ENCODE data around the gene SRGAP2. TPM values are rescaled to one million over a fixed set of nuclear protein-coding genes. Genes with fewer than 3 reads are reported as not detected.
A peak's percentile ranks its signal among the peaks of the same experiment; 100 is the strongest.
"Not testable (repeated sequence)": the region's sequence is repeated elsewhere in the genome, so short reads cannot be mapped to it uniquely, and the experiment has no call there.

Gene SRGAP2
- total RNA-seq, result 149 TPM

DNA sequence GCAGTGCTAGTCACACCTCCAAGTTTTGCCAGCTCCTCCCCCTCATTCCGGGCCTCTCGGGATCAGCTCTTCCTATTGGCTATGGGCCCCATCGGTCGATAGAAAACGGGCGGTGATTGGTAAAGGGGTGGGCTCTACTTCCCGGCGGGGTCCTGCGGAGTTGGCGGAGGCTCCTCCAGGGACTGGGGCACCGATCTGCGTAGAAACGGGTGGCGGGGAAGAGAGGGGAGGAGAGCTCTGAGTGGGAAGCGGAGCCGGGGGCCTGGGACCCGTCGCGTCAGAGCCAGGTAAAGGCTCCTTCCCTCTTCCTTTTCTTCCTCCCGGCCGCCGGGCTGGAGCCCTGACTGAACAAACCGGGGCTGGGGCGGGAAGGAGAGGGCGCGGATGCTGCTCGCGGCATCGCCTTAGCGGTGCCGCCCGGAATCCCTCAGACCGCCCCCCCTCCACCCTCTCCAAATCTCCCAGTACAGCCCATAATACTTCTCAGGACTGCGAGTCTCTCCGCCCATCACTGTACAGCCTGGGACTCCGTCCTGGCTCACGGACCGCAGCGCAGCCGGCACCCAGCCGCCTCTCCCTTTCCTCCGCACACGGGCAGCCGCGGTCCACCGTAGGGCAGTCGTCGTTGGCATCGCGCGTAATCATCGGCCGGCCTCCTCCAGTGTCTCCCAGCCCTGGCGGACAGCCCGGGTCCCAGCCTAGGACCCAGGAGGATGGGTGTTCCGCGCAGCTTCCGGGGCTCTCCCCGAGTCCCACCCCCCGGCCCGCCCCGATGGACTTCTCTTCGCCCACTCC, at the start of gene SRGAP2:
TSS of gene SRGAP2 (plus strand) at position 178 of the 795 bp plus-strand sequence. CDS start 2,430 bp downstream, outside the sequence.
- intact Hi-C loops (cut with DNase I), result not testable (repeated sequence)
- peak; percentile 83 for DNase-seq (ENCODE audit: low spot score)
- peak; percentile 94 for ATAC-seq

DNA sequence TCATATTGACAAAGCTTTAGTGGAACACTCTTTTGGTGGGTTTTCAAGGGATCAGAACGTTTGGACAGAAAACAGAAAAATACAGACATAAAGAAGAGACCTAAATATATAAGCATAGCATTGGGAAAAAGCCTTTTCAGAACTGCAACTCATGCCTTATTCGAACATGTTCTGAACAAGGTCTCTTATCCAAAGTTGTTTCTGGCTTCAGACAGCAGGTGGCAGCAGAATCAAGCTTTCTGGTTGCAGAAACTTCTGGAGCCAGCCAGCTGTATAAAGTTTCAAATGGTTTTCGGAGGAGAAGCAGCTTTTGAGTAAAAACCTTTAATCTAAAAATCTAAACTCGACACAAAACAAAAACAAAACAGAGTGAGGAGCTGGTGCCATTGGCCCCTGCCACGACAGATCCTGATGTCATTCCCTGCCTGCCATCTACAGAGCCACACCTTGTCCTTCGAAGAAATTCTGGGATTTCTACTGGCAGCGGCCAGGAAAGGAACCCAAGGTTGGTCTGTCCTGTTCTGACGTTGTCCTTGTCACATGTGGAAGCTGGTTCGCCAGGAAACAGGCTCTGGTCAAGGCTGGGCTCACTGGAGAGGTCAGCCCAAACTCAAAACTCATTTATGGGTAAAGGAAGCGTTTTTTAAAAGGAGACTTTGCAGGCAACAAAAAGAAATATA, 35.9 kb upstream of the SRGAP2 start:
- ATAC-seq, result peak; percentile 91
- intact Hi-C loops (cut with DNase I), result not testable (repeated sequence)

DNA sequence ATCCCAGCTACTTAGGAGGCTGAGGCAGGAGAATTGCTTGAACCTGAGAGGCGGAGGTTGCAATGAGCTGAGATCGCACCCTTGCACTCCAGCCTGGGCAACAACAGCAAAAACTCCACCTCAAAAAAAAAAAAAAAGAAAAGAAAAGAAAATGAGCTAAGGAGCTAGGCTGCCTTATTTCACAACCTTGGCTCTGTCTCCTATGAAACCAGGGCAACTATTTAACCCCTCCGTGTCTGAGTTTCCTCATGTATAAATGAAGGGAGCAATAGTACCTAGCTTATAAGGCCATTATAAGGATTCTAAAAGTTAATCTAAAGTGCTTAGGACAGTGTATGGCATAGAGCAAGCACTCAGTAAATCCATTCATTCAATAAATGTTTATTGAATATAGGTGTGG, 33.5 kb upstream of the SRGAP2 start:
- ATAC-seq, result peak; percentile 48
- intact Hi-C loops (cut with DNase I); DNase-seq (ENCODE audit: low spot score): not testable (repeated sequence)

More for the DNA sequence above, 35.9 kb upstream of the SRGAP2 start:
- DNase-seq (ENCODE audit: low spot score), result not testable (repeated sequence)

DNA sequence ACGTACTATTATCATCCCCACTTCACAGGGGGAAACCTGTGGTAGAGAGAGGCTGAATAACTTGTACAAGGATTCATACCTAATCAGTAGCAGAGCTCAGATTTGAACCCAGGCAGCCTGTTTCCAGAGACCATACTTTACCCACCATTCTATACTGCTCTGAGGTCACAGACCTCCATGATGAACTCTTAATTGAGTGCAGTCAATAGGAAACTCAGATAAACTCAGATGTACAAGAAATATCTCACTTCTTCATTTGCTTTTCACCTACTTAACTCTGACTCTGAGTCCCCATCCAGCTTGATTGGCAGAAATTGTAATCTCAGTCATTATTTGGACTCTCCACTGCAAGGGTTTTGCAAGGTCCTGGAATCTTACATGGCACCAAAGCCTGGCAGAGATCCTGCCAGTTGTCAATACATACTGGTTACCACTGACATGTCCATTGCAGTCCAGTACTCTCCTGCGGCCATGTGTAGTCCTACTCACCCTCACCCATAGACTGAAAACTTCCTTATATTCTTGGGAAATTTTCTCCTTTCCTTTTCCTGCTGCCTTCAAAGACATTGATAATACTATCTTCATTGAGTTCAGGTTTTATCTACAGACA, 30.1 kb upstream of the SRGAP2 start:
- ATAC-seq; intact Hi-C loops (cut with DNase I); DNase-seq (ENCODE audit: low spot score): not testable (repeated sequence)

DNA sequence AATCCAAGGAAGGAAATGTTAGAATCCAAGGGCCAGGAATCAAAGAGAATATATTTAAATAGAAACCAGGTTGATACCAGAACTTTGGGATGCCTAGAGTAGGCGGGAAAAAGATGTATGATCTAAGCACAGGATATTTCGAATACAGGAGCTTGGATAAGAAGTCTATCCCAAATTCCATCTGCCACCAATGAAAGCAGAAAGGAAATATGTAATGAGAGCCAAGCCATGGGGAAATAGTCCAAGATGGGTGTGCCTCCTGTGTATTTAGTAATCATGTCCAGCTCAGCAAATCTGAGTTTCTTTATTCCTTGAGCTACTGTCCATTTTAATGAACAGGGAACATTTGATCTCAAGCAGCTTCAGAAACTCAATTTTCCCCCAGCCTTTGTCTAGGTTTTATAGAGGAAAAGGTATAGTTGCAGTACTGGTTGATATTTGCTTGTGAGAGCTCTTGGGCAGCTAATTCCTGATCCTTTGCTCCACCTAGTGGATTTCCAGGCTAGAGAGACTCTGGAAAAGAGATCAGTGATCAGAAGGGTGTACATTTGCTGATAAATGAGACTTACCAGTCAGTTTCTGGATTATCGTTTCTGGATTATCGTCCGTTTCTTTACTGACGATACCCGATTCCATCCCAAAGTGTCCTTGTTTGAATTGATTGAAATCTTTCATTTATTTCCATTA, 29.0 kb upstream of the SRGAP2 start:
- intact Hi-C loops (cut with DNase I); DNase-seq (ENCODE audit: low spot score): not testable (repeated sequence)
- ATAC-seq, result peak; percentile 81

DNA sequence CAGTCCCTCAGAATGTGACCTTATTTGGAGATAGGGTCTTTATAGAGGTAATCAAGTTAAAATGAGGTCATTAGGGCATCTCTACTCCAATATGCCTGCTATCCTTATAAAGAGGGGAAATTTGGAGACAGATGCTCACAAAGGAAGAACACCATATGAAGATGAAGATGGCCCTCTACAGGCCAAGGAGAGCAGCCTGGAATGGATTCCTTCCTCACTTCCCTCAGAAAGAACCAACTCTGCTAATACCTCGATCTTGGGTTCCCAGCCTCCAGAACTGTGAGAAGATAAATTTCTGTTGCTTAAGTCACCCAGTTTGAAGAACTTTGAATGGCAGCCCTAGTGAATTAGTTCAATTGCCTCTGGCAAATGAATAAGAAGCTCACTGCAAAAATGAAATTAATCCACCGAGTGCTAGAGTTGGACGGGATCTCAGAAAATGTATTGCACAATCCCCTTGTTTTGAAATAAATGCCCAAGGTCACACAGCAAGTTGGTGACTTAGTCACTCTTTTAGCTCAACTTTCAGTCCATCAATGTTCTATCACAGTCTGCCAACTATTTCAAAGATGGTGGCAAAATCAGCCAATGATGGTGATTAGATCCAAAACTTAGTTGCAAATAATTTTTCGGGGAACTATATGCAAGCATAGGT, 27.8 kb upstream of the SRGAP2 start:
- ATAC-seq, result peak; percentile 81
- DNase-seq (ENCODE audit: low spot score); intact Hi-C loops (cut with DNase I): not testable (repeated sequence)

DNA sequence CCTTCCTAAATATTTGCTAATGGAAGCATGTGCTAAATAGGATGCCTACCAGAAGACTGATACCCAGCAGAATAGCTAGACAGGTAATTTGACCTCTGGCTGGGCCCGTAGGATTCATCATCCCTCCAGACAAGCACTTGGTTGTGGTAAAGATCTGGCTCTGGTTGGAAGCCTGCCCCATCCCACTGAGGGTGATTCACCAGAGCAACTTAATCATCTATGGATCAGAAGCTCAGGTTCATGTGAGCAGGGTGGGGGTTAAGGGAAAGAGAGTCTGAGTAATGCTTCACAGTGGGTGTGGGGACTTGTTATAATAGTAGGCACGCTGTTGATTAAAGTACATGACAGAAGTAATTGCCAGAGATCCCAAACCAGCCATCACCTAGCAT, 27.2 kb upstream of the SRGAP2 start:
- intact Hi-C loops (cut with DNase I); DNase-seq (ENCODE audit: low spot score): not testable (repeated sequence)
- peak; percentile 24 for ATAC-seq

DNA sequence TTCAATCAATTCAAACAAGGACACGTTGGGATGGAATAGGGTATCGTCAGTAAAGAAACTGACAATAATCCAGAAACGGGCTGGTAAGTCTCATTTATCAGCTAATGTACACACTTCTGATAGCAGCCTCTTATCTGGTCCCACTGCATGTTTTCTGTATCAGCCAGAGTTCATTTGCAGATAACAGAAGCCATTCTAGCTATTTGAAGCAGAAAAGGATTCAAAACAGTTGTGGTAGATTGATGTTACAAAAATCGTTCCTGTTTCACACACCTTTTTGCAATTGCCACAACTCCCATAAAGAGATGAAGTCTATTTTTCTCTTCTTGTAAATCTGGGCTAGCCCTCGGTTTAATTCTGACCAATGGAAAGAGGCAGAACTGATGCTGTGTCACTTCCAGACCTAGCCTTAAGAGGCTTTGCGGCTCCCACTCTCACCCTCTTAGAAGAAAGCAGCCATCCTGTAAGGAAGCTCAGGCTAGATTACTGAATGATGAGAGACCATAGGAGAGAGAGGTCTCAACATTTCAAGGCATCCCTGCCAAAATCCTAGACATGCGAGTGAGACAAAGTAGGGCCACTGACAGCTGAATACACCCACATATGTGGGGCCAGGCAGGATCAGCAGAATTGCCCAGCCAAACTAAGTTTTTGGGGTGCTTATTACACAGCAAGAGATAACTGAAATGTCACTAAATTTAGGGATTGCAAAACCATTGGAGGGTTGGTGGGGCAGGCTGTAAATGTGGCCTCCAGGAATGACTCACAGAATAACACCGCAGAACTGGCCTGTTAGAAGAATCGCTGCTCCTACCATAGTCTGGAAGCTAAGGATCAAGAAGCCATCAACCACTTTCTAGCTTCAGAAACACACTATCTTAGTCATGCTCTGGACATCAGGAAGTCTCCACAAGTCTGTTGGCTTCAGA, 25.0 kb upstream of the SRGAP2 start:
- ATAC-seq; intact Hi-C loops (cut with DNase I); DNase-seq (ENCODE audit: low spot score): not testable (repeated sequence)

DNA sequence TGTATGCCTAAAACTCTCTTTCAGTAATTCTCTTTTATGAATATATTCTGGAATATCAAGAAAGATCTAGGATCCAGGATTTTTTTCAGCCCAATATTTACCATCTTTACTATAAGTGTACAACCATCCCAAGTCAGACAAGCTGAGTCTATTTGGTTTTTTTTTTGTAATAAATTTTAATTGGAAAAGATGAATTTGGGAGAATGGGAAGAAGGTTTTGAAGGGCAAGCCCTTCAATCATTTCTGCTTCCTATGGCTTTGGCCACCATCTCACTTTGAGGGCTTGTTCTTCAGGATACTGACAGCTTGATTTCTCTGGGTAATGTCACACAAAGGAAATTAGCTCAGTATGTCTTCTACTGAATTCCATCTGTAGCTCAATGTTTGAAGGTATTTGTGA, 23.7 kb upstream of the SRGAP2 start:
- intact Hi-C loops (cut with DNase I); ATAC-seq; DNase-seq (ENCODE audit: low spot score): not testable (repeated sequence)

DNA sequence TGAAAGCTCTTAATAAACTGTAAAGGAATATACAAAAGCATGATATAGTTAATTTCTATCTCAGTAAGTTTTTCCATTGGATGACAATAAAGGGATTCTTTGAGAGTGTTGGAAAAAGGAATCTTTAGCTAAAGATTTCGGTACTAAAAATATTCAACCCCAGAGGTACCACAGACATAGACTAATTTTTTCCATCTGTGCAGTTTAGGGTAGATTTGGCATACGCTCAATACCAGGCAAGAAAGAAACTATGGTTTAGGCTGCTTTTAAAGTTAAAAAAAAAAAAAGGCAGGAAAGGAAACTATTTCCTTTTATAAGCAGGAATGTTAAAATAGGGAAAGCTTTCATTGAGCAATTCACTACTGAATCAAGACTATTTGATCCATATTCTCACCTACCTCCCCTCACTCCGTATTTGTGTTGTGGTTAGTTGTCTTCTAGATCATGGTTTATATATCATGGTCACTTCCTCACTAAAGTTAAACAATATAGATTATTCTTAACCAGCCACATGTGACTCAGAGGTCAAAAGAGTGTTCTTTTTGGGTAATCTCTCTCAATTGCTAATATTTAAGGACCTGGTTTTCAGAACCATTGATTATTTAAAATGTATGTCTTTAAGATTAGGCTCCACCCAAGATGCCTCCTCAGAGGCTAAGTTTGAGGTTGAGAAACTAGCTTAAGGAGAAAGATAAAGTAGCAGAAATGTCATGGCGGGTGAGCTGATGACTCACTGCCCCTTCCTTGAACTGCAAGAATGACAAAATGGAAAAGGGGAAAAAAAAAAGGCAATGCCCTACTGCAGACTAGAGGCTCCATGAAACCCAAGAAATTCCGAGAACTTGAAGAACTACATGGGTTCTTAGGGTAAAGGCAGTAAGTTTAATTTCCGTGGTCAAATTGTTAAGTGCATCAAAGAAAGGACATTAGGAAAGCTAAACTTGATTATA, 20.7 kb upstream of the SRGAP2 start:
- peak; percentile 58 for ATAC-seq
- intact Hi-C loops (cut with DNase I); DNase-seq (ENCODE audit: low spot score): not testable (repeated sequence)

DNA sequence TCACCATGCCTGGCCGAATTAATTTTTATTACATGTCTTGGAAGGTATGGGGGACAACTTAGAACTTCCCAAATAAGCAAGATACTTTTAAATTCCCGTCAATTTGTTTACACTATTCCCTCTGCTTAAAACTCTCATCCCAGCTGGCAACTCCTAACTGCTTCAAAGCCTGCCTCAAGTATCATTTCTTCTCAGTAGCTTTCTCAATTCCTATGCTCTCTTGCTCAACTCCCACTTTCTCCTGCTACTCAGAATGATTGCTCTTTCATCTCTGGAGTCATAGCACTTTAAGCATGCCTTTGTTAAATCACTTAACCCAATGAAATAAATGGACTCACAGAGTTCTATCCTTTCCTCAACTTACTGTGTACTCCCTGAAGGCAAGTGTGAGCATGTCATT, 19.6 kb upstream of the SRGAP2 start:
- DNase-seq (ENCODE audit: low spot score); intact Hi-C loops (cut with DNase I); ATAC-seq: not testable (repeated sequence)

DNA sequence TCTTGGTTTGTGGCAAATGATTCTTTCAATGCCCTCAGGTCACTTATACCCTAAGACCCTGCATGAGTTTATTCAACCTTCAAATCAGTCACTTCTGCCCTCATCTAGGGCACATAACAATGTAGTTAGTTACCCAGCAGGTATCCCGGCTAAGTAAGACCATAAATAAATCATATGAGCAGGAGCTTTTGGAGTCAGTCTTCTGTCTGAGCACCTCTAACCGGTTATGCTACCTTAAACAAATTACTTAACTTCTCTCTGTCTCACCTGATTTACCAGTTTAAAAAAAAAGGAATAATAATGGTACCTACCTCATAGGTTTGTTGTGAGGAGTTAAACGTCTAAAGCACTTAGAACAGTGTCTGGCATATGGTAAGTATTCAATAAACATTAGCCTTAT, 17.6 kb upstream of the SRGAP2 start:
- intact Hi-C loops (cut with DNase I); ATAC-seq; DNase-seq (ENCODE audit: low spot score): not testable (repeated sequence)

DNA sequence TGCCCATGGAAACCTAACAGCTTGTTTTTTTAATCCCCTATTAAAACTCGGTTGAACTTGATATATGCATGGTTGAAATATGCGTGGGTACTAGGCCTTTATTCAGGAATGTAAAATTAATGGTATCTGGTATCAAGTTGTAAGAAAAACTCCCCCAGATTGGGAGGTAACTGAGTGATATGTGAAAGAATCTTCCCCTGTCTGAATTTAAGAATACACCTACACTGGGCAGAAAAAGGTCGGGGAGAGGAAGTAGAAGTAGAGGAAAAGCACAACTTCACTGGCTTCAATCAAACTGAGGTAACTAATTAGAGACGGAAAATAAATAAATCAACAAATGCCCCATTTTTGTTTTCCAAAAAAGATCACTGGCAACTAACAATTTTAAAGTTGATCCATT, 16.5 kb upstream of the SRGAP2 start:
- DNase-seq (ENCODE audit: low spot score); ATAC-seq; intact Hi-C loops (cut with DNase I): not testable (repeated sequence)

DNA sequence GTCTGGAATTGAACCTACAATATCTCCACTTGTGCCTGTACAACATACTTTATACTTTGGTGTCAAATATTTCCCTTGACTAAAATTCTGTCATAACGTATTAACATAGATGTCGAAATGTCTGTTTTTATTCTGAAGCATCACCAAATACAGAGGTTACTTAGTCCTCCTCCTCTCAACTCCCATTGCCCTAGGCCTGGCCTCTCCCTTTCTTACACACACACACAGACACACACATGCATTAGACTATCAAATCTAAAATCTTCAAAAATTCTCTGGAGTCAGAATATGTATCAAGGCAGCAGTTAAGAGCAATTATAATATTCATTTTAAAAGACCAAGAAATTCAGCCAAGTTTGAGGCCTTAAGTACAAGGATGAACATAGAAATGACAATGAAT, 8.2 kb upstream of the SRGAP2 start:
- DNase-seq (ENCODE audit: low spot score); intact Hi-C loops (cut with DNase I); ATAC-seq: not testable (repeated sequence)

DNA sequence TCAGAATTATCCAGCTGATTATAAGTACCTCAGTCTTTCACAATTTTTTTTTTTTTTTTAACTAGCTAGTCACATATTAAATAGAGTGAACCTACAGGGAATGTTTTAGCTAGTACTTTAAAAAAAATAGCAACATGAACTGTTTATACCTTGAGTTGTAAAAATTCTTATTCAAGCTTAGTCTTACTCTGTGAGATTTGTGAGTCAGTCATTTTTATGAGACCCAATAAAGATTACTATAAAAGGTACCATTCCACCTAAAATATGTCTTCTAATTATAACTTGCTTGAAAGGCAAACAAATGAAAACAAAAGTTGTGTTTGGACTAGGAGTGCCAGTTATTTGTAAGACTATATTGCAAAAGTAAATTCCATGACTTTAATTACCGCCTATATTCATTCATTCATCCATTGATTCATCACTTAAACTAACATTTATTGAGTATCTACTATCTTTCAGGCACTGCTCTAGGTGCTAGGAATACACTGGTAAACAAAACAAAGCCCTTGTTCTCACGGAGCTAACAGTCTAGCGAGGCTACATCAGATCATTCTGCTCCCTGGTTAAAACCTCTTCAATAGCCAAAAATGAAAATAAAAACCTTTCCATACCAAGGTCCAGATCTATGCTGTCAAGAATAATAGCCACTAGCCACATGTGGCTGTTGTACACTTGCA, 6.5 kb upstream of the SRGAP2 start:
- ATAC-seq; DNase-seq (ENCODE audit: low spot score); intact Hi-C loops (cut with DNase I): not testable (repeated sequence)
